ENCODE data around the gene UBE2H. TPM values are rescaled to one million over a fixed set of nuclear protein-coding genes. Genes with fewer than 3 reads are reported as not detected.
A peak's percentile ranks its signal among the peaks of the same experiment; 100 is the strongest.
"Not testable (repeated sequence)": the region's sequence is repeated elsewhere in the genome, so short reads cannot be mapped to it uniquely, and the experiment has no call there.

UBE2H gene
- total RNA-seq, 1 donor from 2014 or later: 101 TPM

GRCh38 chr7:129816742-129817141 is 136.0 kb downstream of the UBE2H start:
- no peak for DNase-seq

DNA sequence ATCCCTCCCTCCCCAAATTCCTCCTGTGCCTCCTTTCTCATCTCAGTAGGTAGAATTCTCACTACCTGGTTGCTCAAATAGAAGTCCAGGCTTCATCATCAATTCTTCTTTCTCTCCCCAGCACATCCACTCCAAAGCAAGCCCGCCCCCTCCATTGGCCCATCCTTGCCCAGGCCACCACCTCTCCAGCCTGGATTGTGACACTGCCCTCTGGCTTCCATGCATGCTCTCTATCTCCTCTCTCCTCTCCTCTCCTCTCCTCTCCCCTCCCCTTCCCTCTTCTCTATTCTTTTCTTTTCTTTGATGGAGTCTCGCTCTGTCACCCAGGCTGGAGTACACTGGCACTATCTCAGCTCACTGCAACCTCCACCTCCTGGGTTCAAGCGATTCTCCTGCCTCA is 144.9 kb downstream of the UBE2H start:
- no peak for DNase-seq

GRCh38 chr7:129804890-129805719 is 147.7 kb downstream of the UBE2H start:
- DNase-seq: peak; percentile 65

GRCh38 chr7:129804111-129804889 is 148.5 kb downstream of the UBE2H start:
- peak; percentile 88 for DNase-seq

DNA sequence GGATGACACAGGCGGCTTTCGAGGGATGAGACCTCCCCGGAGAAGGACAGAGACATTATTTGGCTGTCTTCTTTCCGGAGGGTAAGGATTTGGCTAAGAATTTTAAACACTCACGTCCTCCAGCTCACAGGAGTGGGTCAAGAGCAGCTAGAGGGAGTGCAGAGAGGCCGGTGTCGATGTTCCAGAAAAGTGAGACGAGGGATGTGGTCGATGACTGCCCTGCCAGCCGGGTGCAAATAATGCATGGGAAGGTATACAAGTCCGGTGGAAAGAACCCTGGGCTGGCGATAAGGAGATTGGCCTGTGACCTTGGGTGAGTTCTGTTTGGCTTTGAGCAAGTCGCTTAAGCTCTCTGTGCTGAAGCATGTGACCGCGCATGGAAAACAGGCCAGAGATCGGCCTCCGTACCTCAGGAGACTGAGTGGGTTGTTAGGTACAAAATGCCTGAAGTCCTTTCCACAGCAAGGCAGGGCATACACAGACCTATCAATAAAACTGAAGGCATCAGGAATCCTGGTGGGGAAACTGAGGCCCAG is 149.1 kb downstream of the UBE2H start:
- no peak for DNase-seq

DNA sequence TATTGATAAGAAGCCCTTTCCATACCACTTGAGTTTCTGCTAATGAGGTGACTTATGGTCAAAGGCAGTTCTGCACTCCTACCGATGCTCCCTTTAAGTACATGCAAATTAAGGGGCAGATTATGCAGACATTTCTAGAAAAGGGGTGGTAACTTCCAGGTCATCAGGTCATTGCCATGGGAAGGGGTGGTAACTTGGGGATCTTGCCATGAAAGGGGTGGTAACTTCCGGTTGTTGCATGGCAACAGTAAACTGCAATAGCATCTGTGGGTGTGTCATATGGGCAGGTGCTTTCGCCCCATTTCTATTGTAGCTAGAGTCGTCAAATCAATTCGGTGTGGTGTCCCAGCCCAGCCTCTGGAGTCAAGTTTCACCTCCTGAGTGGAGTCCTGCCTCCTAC is 150.9 kb downstream of the UBE2H start:
- DNase-seq: no peak

DNA sequence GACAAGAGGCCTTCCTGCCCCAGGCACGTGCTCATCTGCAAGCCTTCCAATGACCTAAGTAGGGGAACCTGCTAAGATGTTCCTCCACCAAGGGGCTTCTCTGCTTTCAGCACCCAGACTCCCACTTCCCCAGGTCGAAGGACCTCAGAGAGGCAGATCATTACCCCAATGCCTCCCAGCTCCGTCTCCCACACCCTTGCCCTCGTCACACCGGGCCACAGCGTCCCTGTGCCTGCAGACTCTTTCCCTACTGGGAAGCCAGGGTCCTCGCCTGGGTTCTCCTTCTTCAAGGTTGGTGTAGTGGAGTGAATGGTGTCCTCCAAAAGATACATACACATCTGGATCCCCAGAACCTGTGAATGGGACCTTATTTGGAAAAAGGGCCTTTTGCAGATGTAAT is 151.9 kb downstream of the UBE2H start:
- no peak for DNase-seq

DNA sequence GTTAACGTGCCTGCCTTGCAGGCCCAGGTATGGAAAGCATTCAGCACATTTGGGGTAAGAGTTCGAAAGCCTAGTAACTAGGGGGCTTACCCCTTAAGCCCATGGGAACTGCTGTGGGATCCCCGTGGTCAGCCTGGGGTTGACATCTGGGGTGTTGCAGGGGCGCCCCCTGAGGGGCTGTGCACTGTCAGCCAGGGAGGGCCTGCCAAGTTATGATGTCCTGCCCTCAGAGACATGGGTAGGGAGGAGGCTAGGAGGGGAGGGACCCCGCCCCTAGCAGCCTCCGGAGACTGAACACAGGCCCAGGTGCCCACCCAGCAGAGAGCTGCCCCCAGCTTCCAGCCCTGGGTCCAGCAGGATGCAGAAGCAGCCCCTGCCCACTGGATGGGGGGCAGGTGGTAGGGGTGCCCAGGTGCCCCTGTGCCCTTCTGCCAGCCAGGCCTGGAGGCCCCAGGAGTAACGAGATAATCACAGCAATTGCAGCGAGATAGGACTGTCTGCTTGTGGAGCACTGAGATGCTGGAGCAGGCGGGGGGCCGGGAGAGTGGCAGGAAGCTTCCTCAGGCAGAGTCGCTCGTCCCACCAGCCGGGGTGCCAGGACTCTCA is 153.3 kb downstream of the UBE2H start:
- no peak for DNase-seq

- DNase-seq: peak; percentile 48
Measured at GRCh38 chr7:129798616-129799349, 154.0 kb downstream of the UBE2H start.

DNA sequence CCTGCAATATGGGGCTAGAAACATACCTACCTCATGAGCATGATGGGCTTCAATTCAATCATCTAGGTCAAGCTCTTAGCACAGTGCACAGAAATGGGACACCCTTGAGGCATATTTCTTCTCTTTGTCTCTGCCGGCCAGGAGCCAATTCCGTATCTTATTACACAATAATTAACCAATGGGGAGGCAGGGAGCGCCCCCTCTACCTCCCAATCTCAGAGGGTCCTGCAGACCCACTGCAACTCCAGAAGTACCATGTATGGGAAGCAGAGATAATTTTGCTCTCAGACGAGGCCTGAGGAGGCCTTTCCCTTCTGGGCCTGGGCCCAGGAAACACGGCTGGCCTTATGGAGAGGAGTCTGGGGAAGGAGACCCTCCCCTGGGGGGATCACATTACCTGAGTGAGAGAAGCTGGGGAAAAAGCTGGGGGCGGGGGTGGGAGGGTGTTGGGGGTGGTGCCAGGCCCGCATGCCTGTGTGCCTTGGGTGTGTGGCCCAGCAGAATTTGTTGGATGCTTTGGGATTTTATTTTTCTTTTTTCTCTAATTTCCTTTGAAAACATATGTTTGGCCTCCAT is 155.5 kb downstream of the UBE2H start:
- peak; percentile 80 for DNase-seq

- DNase-seq: no peak
Measured at GRCh38 chr7:129796186-129796775, 156.5 kb downstream of the UBE2H start.

DNA sequence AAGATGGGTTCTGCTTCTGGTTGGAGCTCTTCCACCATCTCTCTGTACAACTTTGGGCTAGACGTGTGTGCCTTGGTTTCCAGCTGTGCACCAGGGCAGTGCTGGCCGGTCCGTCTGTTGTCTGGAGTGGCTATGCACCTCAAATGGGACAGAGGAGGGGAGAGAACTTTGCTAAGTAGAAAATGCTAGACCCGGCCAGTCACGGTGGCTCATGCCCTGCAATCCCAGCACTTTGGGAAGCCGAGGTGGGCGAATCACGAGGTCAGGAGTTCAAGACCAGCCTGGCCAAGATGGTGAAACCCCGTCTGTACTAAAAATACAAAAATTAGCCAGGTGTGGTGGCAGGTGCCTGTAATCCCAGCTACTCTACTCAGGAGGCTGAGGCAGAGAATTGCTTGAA is 158.3 kb downstream of the UBE2H start:
- DNase-seq: not testable (repeated sequence)

GRCh38 chr7:129793506-129794310 is 159.1 kb downstream of the UBE2H start:
- no peak for DNase-seq

DNA sequence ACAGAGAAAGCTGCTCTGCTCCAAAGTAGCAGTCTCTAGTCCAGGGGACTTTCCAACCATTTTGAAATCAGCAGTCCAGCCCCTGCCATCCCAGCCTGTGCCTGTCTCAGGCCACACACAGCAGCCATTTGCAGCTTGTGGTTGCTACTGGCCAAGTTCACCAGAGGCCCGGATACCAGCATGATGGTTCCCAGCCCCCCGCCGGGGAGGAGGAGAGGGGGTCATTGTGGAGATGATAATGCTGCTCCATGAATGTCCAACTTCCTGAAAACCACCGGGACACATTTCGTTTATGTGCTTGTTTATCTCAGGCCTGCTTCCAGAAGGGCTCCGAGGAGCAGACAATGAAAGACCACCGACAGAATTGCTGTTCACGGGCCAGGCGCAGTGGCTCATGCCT is 160.0 kb downstream of the UBE2H start:
- no peak for DNase-seq

DNA sequence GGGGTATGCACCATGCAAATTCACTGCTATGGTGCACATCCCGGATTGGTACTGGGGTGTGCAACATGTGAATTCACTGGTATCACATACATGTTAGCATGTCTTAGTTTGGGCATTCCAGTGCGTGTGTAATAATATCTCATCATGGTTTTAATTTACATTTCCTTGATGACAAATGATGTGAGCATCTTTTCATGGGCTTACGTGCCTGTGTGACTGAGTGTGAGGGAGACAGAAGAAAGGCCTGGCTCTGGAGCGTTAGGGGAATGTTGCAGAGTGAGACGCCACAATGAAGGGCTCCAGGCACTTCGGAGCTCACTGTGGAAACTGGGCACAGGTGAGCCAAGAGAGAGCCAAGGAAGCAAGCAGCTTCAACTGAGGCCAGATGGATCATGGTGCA is 162.6 kb downstream of the UBE2H start:
- DNase-seq: no peak

DNA sequence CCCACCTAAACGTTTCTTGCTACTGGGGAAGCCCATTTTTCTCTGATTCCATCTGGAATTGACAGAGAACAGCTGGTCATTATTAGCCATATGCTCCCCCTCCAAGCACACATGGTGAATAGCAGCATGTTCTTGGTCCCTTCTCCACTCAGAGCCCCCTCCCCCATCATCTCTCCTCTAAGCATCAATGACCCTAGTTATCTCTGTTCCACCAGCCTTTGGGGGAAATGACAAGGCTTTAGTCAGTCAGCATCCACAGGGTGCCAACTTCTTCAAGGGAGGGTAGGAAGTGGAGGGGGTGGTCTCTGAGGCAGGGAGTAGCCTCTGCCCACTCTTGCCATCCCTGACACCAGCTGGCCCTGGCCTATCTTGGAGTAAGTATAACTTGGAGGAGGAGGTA is 163.1 kb downstream of the UBE2H start:
- DNase-seq: no peak

DNA sequence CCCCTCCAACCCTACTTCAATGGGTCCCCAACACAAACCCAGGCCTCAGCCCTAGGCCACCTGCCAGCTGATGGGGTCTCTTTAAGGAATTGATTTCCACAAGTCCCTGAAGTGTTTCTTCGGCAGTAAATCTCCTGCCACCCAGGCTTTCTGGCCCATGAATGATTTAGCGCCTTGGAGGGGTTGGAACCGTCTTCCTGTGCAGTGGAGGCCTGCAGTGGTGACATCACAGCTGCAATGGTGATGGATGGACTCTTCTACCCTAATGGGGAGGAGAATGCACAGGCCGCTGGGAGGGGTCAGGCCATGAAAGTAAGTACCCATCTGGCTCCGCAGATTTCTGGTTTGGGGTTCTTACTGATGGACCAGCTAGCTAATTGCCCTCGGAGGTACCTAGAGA is 163.8 kb downstream of the UBE2H start:
- no peak for DNase-seq

DNA sequence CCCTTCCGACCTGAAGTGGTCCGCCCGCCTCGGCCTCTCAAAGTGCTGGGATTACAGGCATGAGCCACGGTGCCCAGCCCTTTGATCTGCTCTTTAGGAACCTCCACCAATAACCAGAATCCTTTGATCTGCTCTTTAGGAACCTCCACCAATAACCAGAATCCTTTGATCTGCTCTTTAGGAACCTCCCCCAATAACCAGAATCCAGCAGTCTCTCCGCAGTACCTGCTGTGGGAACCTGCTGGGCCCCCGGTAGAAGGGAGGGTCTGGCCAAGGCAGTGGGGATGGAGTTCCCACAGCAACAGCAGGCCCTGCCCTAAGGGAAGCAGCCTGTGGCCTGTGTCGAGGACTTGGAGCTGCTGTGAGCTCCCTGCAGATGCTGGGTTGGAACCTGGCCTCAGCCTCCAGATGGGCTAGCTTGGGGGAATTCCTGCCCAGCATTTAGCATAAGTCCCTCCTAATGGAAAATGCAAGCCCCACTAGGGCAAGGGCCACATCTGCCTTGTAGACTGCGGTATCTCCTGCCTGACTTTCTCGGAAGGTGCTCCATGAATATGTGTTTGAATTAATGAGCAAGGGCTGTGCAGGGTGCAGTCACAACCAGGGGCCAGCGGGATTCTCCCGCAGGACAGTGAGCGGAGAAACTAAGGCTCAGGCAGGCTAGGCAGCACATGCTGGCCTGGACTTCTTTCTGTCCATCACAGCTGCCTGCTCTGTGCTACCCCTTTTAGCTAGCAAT is 165.8 kb downstream of the UBE2H start:
- DNase-seq: no peak

DNA sequence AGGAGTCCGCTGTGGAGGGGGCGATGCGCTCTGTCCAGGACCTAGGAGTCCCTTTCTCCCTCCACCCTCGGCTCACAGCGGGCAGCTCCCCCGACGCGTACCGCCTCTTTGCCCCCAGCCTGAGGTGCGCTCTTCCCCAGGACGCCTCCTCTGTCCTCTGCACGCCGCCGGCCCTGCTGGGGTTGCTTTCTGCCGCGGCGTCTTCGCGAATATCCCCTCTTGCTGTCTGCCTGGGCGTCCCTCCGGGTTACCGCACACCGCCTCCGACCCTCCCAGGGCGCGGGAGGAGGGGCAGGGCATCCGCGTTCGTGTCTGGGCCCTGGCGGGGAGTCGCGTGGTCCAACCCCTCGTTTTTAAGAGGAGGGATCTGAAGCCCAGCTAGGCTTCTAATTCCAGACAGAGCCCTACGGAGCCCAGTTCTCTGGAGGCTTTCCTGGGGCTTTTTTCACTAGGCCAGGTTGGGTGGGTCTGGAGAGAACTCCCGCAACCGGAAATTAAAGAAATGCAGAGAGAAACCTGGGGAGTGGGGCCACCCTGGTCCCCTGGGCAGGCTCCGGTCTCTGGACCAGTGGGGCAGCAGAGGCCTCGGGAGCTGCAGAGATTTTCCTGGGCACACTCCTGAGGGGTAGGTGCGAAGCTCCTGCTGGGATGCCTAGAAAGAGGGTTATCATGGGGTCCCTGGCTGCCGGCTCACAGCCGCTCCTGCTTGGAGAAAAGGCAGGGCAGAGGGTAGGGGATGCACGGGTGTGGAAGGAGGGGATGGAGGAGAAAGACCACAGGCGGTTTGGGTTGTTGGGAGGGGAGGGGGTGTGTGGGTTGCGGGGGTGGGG is 166.9 kb downstream of the UBE2H start:
- DNase-seq: no peak

Measured in tongue (tissue), 2 donors.